HL-60 (cell line): Measurements from ENCODE around the gene SMIM5.

Experiments
- GABPA ChIP-seq: IDR thresholded peaks from 2 replicates; pipeline ENCODE4 v1.6.1; 2012; ENCODE audit warnings: low read depth
- SPI1 ChIP-seq: IDR thresholded peaks from 2 replicates; pipeline ENCODE4 v1.6.1; 2012; ENCODE audit warnings: low read depth, mild to moderate bottlenecking, borderline replicate concordance
- TF ChIP-seq, protein P1 (sequence below): IDR thresholded peaks from one replicate; pipeline ENCODE4 v1.5.1; 2011; ENCODE audit warnings: low read length, control low read depth, inconsistent platforms; ENCODE audit not compliant: insufficient read depth

DNA sequence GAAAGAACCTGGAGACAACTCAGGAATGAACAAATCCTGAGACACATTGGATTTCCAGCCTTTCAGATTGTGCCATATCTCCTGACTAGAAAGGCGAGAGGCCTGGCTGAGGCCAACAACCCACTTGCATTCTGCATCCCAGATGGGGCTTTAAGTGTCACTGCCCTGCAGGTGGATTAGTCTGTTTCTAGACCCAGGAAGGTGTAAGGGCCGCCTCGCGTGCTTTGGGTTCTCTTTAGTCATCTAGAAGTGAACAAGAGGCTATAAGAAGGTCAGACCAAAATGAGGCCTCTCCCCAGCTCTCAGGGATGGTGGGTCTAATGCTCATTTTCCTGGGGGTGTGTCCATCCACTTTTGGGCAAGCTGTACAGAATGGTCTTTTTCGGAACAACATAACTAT lies 38.8 kb downstream of the SMIM5 start:
- TF ChIP-seq, protein P1, sequence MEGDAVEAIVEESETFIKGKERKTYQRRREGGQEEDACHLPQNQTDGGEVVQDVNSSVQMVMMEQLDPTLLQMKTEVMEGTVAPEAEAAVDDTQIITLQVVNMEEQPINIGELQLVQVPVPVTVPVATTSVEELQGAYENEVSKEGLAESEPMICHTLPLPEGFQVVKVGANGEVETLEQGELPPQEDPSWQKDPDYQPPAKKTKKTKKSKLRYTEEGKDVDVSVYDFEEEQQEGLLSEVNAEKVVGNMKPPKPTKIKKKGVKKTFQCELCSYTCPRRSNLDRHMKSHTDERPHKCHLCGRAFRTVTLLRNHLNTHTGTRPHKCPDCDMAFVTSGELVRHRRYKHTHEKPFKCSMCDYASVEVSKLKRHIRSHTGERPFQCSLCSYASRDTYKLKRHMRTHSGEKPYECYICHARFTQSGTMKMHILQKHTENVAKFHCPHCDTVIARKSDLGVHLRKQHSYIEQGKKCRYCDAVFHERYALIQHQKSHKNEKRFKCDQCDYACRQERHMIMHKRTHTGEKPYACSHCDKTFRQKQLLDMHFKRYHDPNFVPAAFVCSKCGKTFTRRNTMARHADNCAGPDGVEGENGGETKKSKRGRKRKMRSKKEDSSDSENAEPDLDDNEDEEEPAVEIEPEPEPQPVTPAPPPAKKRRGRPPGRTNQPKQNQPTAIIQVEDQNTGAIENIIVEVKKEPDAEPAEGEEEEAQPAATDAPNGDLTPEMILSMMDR = no peak
- TF ChIP-seq GABPA (no peak), SPI1 (no peak)
